ENCODE measurements around the gene SPOCD1.

The SPOCD1 gene

GRCh38 chr1:31812158-31812829, 3.5 kb downstream of the SPOCD1 start:
- Histone ChIP-seq H3K36me3 (no peaks in the 10 kb centered on the region), H3K4me3 (ENCODE audit: low read depth in 1 of 2, low read length in 1 of 2) (no peak overlapping the region), H3K4me1 (ENCODE audit: control insufficient read depth in 1 of 2, insufficient read depth in 1 of 2, low read depth in 1 of 2, low read length in 1 of 2) (peaks cover 0 to 13% of the 10 kb centered on the region in 2 experiments), H3K27me3 (no peaks in the 10 kb centered on the region), H3K27ac (no peak overlapping the region), H3K9me3 (no peaks in the 10 kb centered on the region)
- no peak for TF ChIP-seq CTCF (IDR thresholded peaks at IDR 0.05)

GRCh38 chr1:31811605-31812004, 4.2 kb downstream of the SPOCD1 start:
- H3K27ac ChIP-seq, result no peak overlapping the region
- TF ChIP-seq CTCF (IDR thresholded peaks at IDR 0.05), result no peak
- no peaks in the 10 kb centered on the region for H3K9me3 ChIP-seq
- H3K27me3 ChIP-seq, result no peaks in the 10 kb centered on the region
- H3K4me1 ChIP-seq (ENCODE audit: control insufficient read depth in 1 of 2, insufficient read depth in 1 of 2, low read depth in 1 of 2, low read length in 1 of 2), result peaks cover 0 to 11% of the 10 kb centered on the region in 2 experiments
- H3K36me3 ChIP-seq, result no peaks in the 10 kb centered on the region
- no peak overlapping the region for H3K4me3 ChIP-seq (ENCODE audit: low read depth in 1 of 2, low read length in 1 of 2)

- no peaks in the 10 kb centered on the region for H3K4me1 ChIP-seq (ENCODE audit: control insufficient read depth in 1 of 2, insufficient read depth in 1 of 2, low read depth in 1 of 2, low read length in 1 of 2)
Measured at GRCh38 chr1:31809698-31810097, 6.1 kb downstream of the SPOCD1 start.

GRCh38 chr1:31807273-31808048, 8.4 kb downstream of the SPOCD1 start:
- Histone ChIP-seq H3K4me1 (ENCODE audit: control insufficient read depth in 1 of 2, insufficient read depth in 1 of 2, low read depth in 1 of 2, low read length in 1 of 2) (no peaks in the 10 kb centered on the region), H3K36me3 (no peaks in the 10 kb centered on the region), H3K9me3 (no peaks in the 10 kb centered on the region), H3K27me3 (no peaks in the 10 kb centered on the region), H3K27ac (no peak overlapping the region), H3K4me3 (ENCODE audit: low read depth in 1 of 2, low read length in 1 of 2) (no peak overlapping the region)
- no peak for TF ChIP-seq CTCF (IDR thresholded peaks at IDR 0.05)

More at GRCh38 chr1:31809698-31810097, 6.1 kb downstream of the SPOCD1 start:
- Histone ChIP-seq H3K4me3 (ENCODE audit: low read depth in 1 of 2, low read length in 1 of 2) (no peak overlapping the region), H3K27ac (no peak overlapping the region), H3K36me3 (no peaks in the 10 kb centered on the region), H3K27me3 (no peaks in the 10 kb centered on the region), H3K9me3 (no peaks in the 10 kb centered on the region)
- TF ChIP-seq CTCF (IDR thresholded peaks at IDR 0.05), result no peak

- no peaks in the 10 kb centered on the region for H3K36me3 ChIP-seq
- peaks cover 0 to 8% of the 10 kb centered on the region in 2 experiments for H3K4me1 ChIP-seq (ENCODE audit: control insufficient read depth in 1 of 2, insufficient read depth in 1 of 2, low read depth in 1 of 2, low read length in 1 of 2)
- no peaks in the 10 kb centered on the region for H3K9me3 ChIP-seq
- no peak for TF ChIP-seq CTCF (IDR thresholded peaks at IDR 0.05)
- no peaks in the 10 kb centered on the region for H3K27me3 ChIP-seq
- no peak overlapping the region for H3K27ac ChIP-seq
- no peak overlapping the region for H3K4me3 ChIP-seq (ENCODE audit: low read depth in 1 of 2, low read length in 1 of 2)
Measured at GRCh38 chr1:31805318-31805717, 10.5 kb downstream of the SPOCD1 start.

Data from neutrophil (primary cell).